HepG2 (cell line): ENCODE measurements around the gene MARS1. TPM values are rescaled to one million over a fixed set of nuclear protein-coding genes. Genes with fewer than 3 reads are reported as not detected.

Experiments
- CENPX ChIP-seq: sonication (generic); formaldehyde crosslinking; IDR thresholded peaks from 2 replicates; pipeline ENCODE4 v1.9.0; 2021; ENCODE audit warnings: mild to moderate bottlenecking, missing genetic modification reagents, moderate library complexity
- KDM2A ChIP-seq: sonication (generic); formaldehyde crosslinking; IDR thresholded peaks from 2 replicates; pipeline ENCODE4 v1.4.0; 2020; ENCODE audit warnings: low read depth, missing genetic modification reagents, borderline replicate concordance
- ZNF577 ChIP-seq: sonication (generic); formaldehyde crosslinking; IDR thresholded peaks from 2 replicates; pipeline ENCODE4 v1.4.0; 2020; ENCODE audit warnings: mild to moderate bottlenecking, low read depth, missing genetic modification reagents, borderline replicate concordance
- ZNF607 ChIP-seq: sonication (generic); formaldehyde crosslinking; IDR thresholded peaks from 2 replicates; pipeline ENCODE4 v1.5.1; 2020; ENCODE audit warnings: missing genetic modification reagents, mild to moderate bottlenecking, borderline replicate concordance
- polyA plus RNA-seq, 8 experiments: library from polyadenylated mRNA; depleted of rRNA in 3 of 8; stranded (reverse) in 7 of 8; unstranded in 1 of 8; fragments of >200 nt; fragmentation: Illumina TruSeq in 4 of 8; extraction: Trizol in 4 of 8; gene quantifications; 2 replicates each; pipeline versions ENCODE4 v1.2.1 to v1.2.3, GENCODE V29; 2011 to 2016; ENCODE audit warnings: low read depth in 4 of 8, missing spikeins in 1 of 8, mixed read lengths in 1 of 8; ENCODE audit not compliant: insufficient read depth in 1 of 8
- total RNA-seq, 5 experiments: library from RNA; depleted of rRNA; stranded (reverse); fragments of >200 nt; fragmentation: Illumina TruSeq; extraction: Trizol; gene quantifications; 2 replicates each; pipeline ENCODE4 v1.2.3, GENCODE V29; 2016; ENCODE audit warnings: low read depth in 1 of 5
- TF ChIP-seq, protein P1 (sequence below): sonication (generic); formaldehyde crosslinking; IDR thresholded peaks from 2 replicates; pipeline ENCODE4 v1.4.0; 2020; ENCODE audit warnings: missing genetic modification reagents
- TF ChIP-seq, protein P2 (sequence below): sonication (generic); formaldehyde crosslinking; IDR thresholded peaks from 2 replicates; pipeline ENCODE4 v1.4.0; 2020; ENCODE audit warnings: mild to moderate bottlenecking, missing genetic modification reagents
- TF ChIP-seq, protein P3 (sequence below): sonication (generic); formaldehyde crosslinking; IDR thresholded peaks from 2 replicates; pipeline ENCODE4 v1.5.0; 2020; ENCODE audit warnings: mild to moderate bottlenecking, missing genetic modification reagents

MARS1 gene
- total and polyA plus RNA-seq, 2 of the 13 experiments (the other 11 are each of a cell fraction or from before 2014, with no cell fraction given): 115 to 181 TPM

DNA sequence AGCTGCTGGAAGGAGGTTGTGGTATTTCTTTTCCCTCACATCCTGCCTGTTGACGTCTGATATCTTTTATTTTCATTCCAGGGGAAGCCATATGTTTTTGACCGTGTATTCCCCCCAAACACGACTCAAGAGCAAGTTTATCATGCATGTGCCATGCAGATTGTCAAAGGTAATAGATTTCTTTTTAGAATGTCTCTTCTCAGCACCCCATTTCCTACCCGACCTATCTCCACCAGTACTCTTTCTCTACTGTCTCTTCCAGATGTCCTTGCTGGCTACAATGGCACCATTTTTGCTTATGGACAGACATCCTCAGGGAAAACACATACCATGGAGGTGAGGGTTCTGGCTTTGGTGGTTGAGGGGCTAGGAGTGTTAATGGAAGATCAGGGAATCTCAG lies 75.5 kb downstream of the MARS1 start (continued):
- TF ChIP-seq, protein P1, sequence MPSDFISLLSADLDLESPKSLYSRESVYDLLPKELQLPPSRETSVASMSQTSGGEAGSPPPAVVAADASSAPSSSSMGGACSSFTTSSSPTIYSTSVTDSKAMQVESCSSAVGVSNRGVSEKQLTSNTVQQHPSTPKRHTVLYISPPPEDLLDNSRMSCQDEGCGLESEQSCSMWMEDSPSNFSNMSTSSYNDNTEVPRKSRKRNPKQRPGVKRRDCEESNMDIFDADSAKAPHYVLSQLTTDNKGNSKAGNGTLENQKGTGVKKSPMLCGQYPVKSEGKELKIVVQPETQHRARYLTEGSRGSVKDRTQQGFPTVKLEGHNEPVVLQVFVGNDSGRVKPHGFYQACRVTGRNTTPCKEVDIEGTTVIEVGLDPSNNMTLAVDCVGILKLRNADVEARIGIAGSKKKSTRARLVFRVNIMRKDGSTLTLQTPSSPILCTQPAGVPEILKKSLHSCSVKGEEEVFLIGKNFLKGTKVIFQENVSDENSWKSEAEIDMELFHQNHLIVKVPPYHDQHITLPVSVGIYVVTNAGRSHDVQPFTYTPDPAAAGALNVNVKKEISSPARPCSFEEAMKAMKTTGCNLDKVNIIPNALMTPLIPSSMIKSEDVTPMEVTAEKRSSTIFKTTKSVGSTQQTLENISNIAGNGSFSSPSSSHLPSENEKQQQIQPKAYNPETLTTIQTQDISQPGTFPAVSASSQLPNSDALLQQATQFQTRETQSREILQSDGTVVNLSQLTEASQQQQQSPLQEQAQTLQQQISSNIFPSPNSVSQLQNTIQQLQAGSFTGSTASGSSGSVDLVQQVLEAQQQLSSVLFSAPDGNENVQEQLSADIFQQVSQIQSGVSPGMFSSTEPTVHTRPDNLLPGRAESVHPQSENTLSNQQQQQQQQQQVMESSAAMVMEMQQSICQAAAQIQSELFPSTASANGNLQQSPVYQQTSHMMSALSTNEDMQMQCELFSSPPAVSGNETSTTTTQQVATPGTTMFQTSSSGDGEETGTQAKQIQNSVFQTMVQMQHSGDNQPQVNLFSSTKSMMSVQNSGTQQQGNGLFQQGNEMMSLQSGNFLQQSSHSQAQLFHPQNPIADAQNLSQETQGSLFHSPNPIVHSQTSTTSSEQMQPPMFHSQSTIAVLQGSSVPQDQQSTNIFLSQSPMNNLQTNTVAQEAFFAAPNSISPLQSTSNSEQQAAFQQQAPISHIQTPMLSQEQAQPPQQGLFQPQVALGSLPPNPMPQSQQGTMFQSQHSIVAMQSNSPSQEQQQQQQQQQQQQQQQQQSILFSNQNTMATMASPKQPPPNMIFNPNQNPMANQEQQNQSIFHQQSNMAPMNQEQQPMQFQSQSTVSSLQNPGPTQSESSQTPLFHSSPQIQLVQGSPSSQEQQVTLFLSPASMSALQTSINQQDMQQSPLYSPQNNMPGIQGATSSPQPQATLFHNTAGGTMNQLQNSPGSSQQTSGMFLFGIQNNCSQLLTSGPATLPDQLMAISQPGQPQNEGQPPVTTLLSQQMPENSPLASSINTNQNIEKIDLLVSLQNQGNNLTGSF (CRISPR knock-in tag): no peak
- no peak for TF ChIP-seq ZNF577 (CRISPR knock-in tag)
- TF ChIP-seq, protein P2, sequence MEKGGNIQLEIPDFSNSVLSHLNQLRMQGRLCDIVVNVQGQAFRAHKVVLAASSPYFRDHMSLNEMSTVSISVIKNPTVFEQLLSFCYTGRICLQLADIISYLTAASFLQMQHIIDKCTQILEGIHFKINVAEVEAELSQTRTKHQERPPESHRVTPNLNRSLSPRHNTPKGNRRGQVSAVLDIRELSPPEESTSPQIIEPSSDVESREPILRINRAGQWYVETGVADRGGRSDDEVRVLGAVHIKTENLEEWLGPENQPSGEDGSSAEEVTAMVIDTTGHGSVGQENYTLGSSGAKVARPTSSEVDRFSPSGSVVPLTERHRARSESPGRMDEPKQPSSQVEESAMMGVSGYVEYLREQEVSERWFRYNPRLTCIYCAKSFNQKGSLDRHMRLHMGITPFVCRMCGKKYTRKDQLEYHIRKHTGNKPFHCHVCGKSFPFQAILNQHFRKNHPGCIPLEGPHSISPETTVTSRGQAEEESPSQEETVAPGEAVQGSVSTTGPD (CRISPR knock-in tag): no peak
- TF ChIP-seq CENPX: no peak
- no peak for TF ChIP-seq ZNF607 (CRISPR knock-in tag)
- no peak for TF ChIP-seq KDM2A (CRISPR knock-in tag)
- TF ChIP-seq, protein P3, sequence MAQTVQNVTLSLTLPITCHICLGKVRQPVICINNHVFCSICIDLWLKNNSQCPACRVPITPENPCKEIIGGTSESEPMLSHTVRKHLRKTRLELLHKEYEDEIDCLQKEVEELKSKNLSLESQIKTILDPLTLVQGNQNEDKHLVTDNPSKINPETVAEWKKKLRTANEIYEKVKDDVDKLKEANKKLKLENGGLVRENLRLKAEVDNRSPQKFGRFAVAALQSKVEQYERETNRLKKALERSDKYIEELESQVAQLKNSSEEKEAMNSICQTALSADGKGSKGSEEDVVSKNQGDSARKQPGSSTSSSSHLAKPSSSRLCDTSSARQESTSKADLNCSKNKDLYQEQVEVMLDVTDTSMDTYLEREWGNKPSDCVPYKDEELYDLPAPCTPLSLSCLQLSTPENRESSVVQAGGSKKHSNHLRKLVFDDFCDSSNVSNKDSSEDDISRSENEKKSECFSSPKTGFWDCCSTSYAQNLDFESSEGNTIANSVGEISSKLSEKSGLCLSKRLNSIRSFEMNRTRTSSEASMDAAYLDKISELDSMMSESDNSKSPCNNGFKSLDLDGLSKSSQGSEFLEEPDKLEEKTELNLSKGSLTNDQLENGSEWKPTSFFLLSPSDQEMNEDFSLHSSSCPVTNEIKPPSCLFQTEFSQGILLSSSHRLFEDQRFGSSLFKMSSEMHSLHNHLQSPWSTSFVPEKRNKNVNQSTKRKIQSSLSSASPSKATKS: no peak
